ENCODE measurements around the gene CCN6.

DNA sequence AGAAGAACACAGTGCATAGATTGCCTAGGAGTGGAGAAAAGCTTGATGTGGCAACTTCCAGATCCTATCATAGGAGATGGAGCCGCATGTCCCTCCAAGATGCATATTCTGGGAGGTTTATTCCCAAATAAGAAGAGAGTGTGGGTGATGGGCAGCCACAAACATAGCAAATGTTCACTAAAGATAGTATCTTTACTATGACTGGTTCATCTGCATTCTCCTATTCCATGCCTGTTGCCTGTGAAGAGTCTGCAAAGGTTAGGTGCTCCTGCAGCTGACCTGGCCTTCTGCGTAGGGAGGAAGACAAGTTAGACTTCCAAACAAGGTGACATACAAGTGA is 14.5 kb upstream of the CCN6 start:
- no peak for TF ChIP-seq POLR2A (IDR thresholded peaks at IDR 0.05)
- TF ChIP-seq, protein P1, sequence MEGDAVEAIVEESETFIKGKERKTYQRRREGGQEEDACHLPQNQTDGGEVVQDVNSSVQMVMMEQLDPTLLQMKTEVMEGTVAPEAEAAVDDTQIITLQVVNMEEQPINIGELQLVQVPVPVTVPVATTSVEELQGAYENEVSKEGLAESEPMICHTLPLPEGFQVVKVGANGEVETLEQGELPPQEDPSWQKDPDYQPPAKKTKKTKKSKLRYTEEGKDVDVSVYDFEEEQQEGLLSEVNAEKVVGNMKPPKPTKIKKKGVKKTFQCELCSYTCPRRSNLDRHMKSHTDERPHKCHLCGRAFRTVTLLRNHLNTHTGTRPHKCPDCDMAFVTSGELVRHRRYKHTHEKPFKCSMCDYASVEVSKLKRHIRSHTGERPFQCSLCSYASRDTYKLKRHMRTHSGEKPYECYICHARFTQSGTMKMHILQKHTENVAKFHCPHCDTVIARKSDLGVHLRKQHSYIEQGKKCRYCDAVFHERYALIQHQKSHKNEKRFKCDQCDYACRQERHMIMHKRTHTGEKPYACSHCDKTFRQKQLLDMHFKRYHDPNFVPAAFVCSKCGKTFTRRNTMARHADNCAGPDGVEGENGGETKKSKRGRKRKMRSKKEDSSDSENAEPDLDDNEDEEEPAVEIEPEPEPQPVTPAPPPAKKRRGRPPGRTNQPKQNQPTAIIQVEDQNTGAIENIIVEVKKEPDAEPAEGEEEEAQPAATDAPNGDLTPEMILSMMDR (IDR thresholded peaks at IDR 0.05), result no peak

Data from tibial nerve (tissue), 3 donors.